Endodermal cell (in vitro differentiated cells): Measurements from ENCODE around the gene OSBPL3. TPM values are rescaled to one million over a fixed set of nuclear protein-coding genes. Genes with fewer than 3 reads are reported as not detected.

Source experiments
- DNase-seq: peaks from one replicate; pipeline ENCODE4 v3.0.0-alpha.2; 2017
- H3K27ac ChIP-seq: 2 replicates; pipeline ENCODE4 v1.5.1; 2013; ENCODE audit warnings: mild to moderate bottlenecking, low read depth, low read length, moderate library complexity
- H3K27me3 ChIP-seq: 2 replicates; pipeline ENCODE4 v1.6.1; 2013; ENCODE audit warnings: mild to moderate bottlenecking, low read length, moderate library complexity; ENCODE audit not compliant: insufficient read depth, control insufficient read depth, poor library complexity, severe bottlenecking
- H3K36me3 ChIP-seq: 2 replicates; pipeline ENCODE4 v1.7.0; 2013; ENCODE audit warnings: mild to moderate bottlenecking, low read length, moderate library complexity; ENCODE audit not compliant: control insufficient read depth, insufficient read depth
- H3K4me1 ChIP-seq: one replicate; pipeline ENCODE4 v1.7.0; 2013; ENCODE audit warnings: low read length; ENCODE audit not compliant: control insufficient read depth, insufficient read depth
- H3K4me3 ChIP-seq: 2 replicates; pipeline ENCODE4 v1.5.1; 2013; ENCODE audit warnings: mild to moderate bottlenecking, low read length, moderate library complexity
- H3K9ac ChIP-seq: 2 replicates; pipeline ENCODE4 v1.6.1; 2013; ENCODE audit warnings: mild to moderate bottlenecking, low read length, moderate library complexity; ENCODE audit not compliant: poor library complexity, severe bottlenecking; ENCODE audit errors: extremely low read depth
- H3K9me3 ChIP-seq: 2 replicates; pipeline ENCODE4 v1.6.1; 2013; ENCODE audit warnings: mild to moderate bottlenecking, low read length, moderate library complexity; ENCODE audit not compliant: control insufficient read depth
- H3K27ac Mint-ChIP-seq: 2 replicates; pipeline ENCODE4 v1.8.0; 2020; ENCODE audit warnings: mixed read lengths
- H3K27me3 Mint-ChIP-seq: 2 replicates; pipeline ENCODE4 v1.8.0; 2021; ENCODE audit warnings: mild to moderate bottlenecking, mixed read lengths; ENCODE audit not compliant: insufficient read depth
- H3K36me3 Mint-ChIP-seq: 2 replicates; pipeline ENCODE4 v1.8.0; 2020; ENCODE audit warnings: low read depth, mixed read lengths
- H3K4me1 Mint-ChIP-seq: 2 replicates; pipeline ENCODE4 v1.8.0; 2020; ENCODE audit warnings: mixed read lengths
- H3K4me3 Mint-ChIP-seq: 2 replicates; pipeline ENCODE4 v1.8.0; 2020; ENCODE audit warnings: mild to moderate bottlenecking, moderate library complexity, mixed read lengths
- H3K9me3 Mint-ChIP-seq: 2 replicates; pipeline ENCODE4 v1.8.0; 2020; ENCODE audit warnings: mild to moderate bottlenecking, mixed read lengths
- CTCF ChIP-seq: fragments of 200-600 bp; sonication (generic); conservative IDR thresholded peaks from 2 replicates; pipeline ENCODE4 v1.5.0; 2021; ENCODE audit warnings: antibody characterized with exemption, mild to moderate bottlenecking
- WGBS, 2 experiments: methylation state at CpG; one replicate each; pipeline versions ENCODE4 v1.1.5 to v1.1.7; 2013; ENCODE audit warnings: missing lambda C conversion rate in 2 of 2, mixed read lengths in 1 of 2; ENCODE audit not compliant: insufficient coverage in 1 of 2, insufficient read length in 1 of 2; 5-methylcytosine and 5-hydroxymethylcytosine counted together
- total RNA-seq, 2 donors: library from RNA; stranded (reverse); fragmentation: NEBNext Ultra II Directional in 1 of 2; extraction: Animal tissue kit (Norgen Biotek cat#: 25700) in 1 of 2; gene quantifications; 2 replicates in 1 of 2; 3 replicates in 1 of 2; pipeline ENCODE4 v1.2.1, GENCODE V29; 2021

Gene OSBPL3
- total RNA-seq, 2 donors from 2014 or later: 9.8 to 11.3 TPM

GRCh38 chr7:24917510-24918239, 62.3 kb downstream of the OSBPL3 start:
- Histone ChIP-seq H3K27ac (no peak overlapping the region), H3K4me1 (no peaks in the 10 kb centered on the region), H3K9me3 (no peaks in the 10 kb centered on the region), H3K4me3 (no peak overlapping the region), H3K27me3 (no peaks in the 10 kb centered on the region), H3K36me3 (no peaks in the 10 kb centered on the region), H3K9ac (no peak overlapping the region)
- Mint-ChIP-seq H3K4me1 (peaks cover 5% of the 10 kb centered on the region), H3K4me3 (no peak overlapping the region), H3K36me3 (no peaks in the 10 kb centered on the region), H3K27ac (no peak overlapping the region), H3K27me3 (no peaks in the 10 kb centered on the region), H3K9me3 (no peaks in the 10 kb centered on the region)
- TF ChIP-seq CTCF: no peak
- 89 to 91% methylated on average over 3 of the region's 3 CpGs for WGBS, 2 experiments
- DNase-seq: no peak

- H3K9me3 ChIP-seq: no peaks in the 10 kb centered on the region
- H3K36me3 Mint-ChIP-seq: no peaks in the 10 kb centered on the region
- no peak overlapping the region for H3K27ac Mint-ChIP-seq
- 52% methylated on average over 3 of the region's 4 CpGs; no CpG with 5 or more reads in 1 of the 2 experiments for WGBS, 2 experiments
- no peak overlapping the region for H3K4me3 Mint-ChIP-seq
- no peaks in the 10 kb centered on the region for H3K27me3 ChIP-seq
- H3K4me3 ChIP-seq: no peak overlapping the region
- H3K36me3 ChIP-seq: no peaks in the 10 kb centered on the region
- H3K27me3 Mint-ChIP-seq: no peaks in the 10 kb centered on the region
- no peak for DNase-seq
- H3K4me1 ChIP-seq: no peaks in the 10 kb centered on the region
- H3K9me3 Mint-ChIP-seq: no peaks in the 10 kb centered on the region
- no peak overlapping the region for H3K9ac ChIP-seq
- H3K27ac ChIP-seq: no peak overlapping the region
- no peak for TF ChIP-seq CTCF
- peaks cover 6% of the 10 kb centered on the region for H3K4me1 Mint-ChIP-seq
Observed at GRCh38 chr7:24916463-24917040, 63.4 kb downstream of the OSBPL3 start.

GRCh38 chr7:24914465-24914859, 65.5 kb downstream of the OSBPL3 start:
- Histone ChIP-seq H3K36me3 (no peaks in the 10 kb centered on the region), H3K4me1 (no peaks in the 10 kb centered on the region), H3K27me3 (no peaks in the 10 kb centered on the region), H3K9ac (no peak overlapping the region), H3K27ac (no peak overlapping the region), H3K9me3 (no peaks in the 10 kb centered on the region), H3K4me3 (no peak overlapping the region)
- no peak overlapping the region for H3K4me3 Mint-ChIP-seq
- no peaks in the 10 kb centered on the region for H3K9me3 Mint-ChIP-seq
- peaks cover 13% of the 10 kb centered on the region for H3K4me1 Mint-ChIP-seq
- no peaks in the 10 kb centered on the region for H3K36me3 Mint-ChIP-seq
- no peak overlapping the region for H3K27ac Mint-ChIP-seq
- no peak for TF ChIP-seq CTCF
- no peaks in the 10 kb centered on the region for H3K27me3 Mint-ChIP-seq
- no peak for DNase-seq
- WGBS, 2 experiments: 86 to 100% methylated on average over 1 of the region's 1 CpG
